Measurements from ENCODE around the gene RNF227. TPM values are rescaled to one million over a fixed set of nuclear protein-coding genes. Genes with fewer than 3 reads are reported as not detected.

RNF227 gene
- total and polyA plus RNA-seq, 8 donors: 2.8 to 5.1 (median 3.2) TPM

- no peak for ATAC-seq
- no peak for DNase-seq
- H3K4me1 ChIP-seq: no peaks in the 10 kb centered on the region
- TF ChIP-seq, protein P1, sequence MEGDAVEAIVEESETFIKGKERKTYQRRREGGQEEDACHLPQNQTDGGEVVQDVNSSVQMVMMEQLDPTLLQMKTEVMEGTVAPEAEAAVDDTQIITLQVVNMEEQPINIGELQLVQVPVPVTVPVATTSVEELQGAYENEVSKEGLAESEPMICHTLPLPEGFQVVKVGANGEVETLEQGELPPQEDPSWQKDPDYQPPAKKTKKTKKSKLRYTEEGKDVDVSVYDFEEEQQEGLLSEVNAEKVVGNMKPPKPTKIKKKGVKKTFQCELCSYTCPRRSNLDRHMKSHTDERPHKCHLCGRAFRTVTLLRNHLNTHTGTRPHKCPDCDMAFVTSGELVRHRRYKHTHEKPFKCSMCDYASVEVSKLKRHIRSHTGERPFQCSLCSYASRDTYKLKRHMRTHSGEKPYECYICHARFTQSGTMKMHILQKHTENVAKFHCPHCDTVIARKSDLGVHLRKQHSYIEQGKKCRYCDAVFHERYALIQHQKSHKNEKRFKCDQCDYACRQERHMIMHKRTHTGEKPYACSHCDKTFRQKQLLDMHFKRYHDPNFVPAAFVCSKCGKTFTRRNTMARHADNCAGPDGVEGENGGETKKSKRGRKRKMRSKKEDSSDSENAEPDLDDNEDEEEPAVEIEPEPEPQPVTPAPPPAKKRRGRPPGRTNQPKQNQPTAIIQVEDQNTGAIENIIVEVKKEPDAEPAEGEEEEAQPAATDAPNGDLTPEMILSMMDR (IDR thresholded peaks at IDR 0.05): no peak
- no peaks in the 10 kb centered on the region for H3K9me3 ChIP-seq
- peaks cover 0 to 86% of the 10 kb centered on the region in 2 donors for H3K36me3 ChIP-seq
- no peaks in the 10 kb centered on the region for H3K27me3 ChIP-seq
- intact Hi-C loops (cut with DNase I): no loop called here
- H3K27ac ChIP-seq: no peak overlapping the region
- no peak overlapping the region for H3K4me3 ChIP-seq
Measured at GRCh38 chr17:7946441-7946840, 30.4 kb upstream of the RNF227 start.

- Histone ChIP-seq H3K9me3 (no peaks in the 10 kb centered on the region), H3K27me3 (no peaks in the 10 kb centered on the region), H3K4me1 (no peaks in the 10 kb centered on the region), H3K36me3 (peaks cover 0 to 93% of the 10 kb centered on the region in 2 donors), H3K4me3 (no peak overlapping the region), H3K27ac (no peak overlapping the region)
- TF ChIP-seq, protein P1 (IDR thresholded peaks at IDR 0.05): no peak
- intact Hi-C loops (cut with DNase I): no loop called here
- DNase-seq (no peak), ATAC-seq (no peak)
Measured at GRCh38 chr17:7945651-7946050, 29.6 kb upstream of the RNF227 start.

DNA sequence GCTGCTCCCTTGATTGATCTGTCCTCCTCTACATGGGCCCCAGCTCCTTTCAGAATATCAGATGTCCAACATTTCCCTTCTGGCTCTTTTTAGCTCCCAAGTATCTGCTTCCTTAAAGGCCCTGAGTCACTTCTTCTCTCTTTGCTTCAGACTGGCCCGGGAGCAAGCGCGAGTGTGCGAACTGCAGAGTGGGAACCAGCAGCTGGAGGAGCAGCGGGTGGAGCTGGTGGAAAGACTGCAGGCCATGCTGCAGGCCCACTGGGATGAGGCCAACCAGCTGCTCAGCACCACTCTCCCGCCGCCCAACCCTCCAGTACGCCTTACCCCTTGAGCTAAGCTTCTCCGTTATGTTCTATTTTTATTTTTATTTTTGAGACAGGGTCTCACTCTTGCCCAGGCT, 28.2 kb upstream of the RNF227 start:
- Histone ChIP-seq H3K36me3 (peaks cover 0 to 96% of the 10 kb centered on the region in 2 donors), H3K27ac (no peak overlapping the region), H3K4me3 (no peak overlapping the region), H3K9me3 (no peaks in the 10 kb centered on the region), H3K4me1 (no peaks in the 10 kb centered on the region), H3K27me3 (no peaks in the 10 kb centered on the region)
- intact Hi-C loops (cut with DNase I): no loop called here
- TF ChIP-seq, protein P1 (IDR thresholded peaks at IDR 0.05): no peak
- ATAC-seq (no peak), DNase-seq (no peak)

- Histone ChIP-seq H3K4me1 (no peaks in the 10 kb centered on the region), H3K9me3 (no peaks in the 10 kb centered on the region), H3K4me3 (no peak overlapping the region), H3K36me3 (peaks cover 0 to 96% of the 10 kb centered on the region in 2 donors), H3K27ac (no peak overlapping the region), H3K27me3 (no peaks in the 10 kb centered on the region)
- intact Hi-C loops (cut with DNase I): no loop called here
- TF ChIP-seq, protein P1 (IDR thresholded peaks at IDR 0.05): no peak
- DNase-seq: no peak
- ATAC-seq: no peak
Measured at GRCh38 chr17:7943291-7943690, 27.2 kb upstream of the RNF227 start.

GRCh38 chr17:7940743-7941142, 24.7 kb upstream of the RNF227 start:
- H3K4me3 ChIP-seq: no peak overlapping the region
- intact Hi-C loops (cut with DNase I): no loop called here
- no peak for ATAC-seq
- H3K9me3 ChIP-seq: no peaks in the 10 kb centered on the region
- H3K27me3 ChIP-seq: no peaks in the 10 kb centered on the region
- H3K27ac ChIP-seq: no peak overlapping the region
- peaks cover 0 to 97% of the 10 kb centered on the region in 2 donors for H3K36me3 ChIP-seq
- no peaks in the 10 kb centered on the region for H3K4me1 ChIP-seq
- TF ChIP-seq, protein P1 (IDR thresholded peaks at IDR 0.05): no peak
- DNase-seq: no peak

Data from left lung (tissue), 10 donors.